GOT3 (cell line): ENCODE measurements around the gene JAM3.
"Not testable (repeated sequence)": the region's sequence is repeated elsewhere in the genome, so short reads cannot be mapped to it uniquely, and the experiment has no call there.

ENCODE experiments used
- DNase-seq: peaks from one replicate; lab custom pipeline; 2025; ENCODE audit warnings: mixed read lengths; lab: John Stamatoyannopoulos, UW

Gene JAM3

GRCh38 chr11:134181707-134182106 is 112.8 kb downstream of the JAM3 start:
- DNase-seq = no peak

- DNase-seq = not testable (repeated sequence)
Measured at GRCh38 chr11:134188092-134188491, 119.2 kb downstream of the JAM3 start.

- no peak for DNase-seq
Measured at GRCh38 chr11:134196756-134197155, 127.9 kb downstream of the JAM3 start.

- no peak for DNase-seq
Measured at GRCh38 chr11:134199531-134199930, 130.7 kb downstream of the JAM3 start.

- DNase-seq = no peak
Measured at GRCh38 chr11:134200688-134201087, 131.8 kb downstream of the JAM3 start.
